Neuronal stem cell (in vitro differentiated cells): ENCODE measurements around the gene PNLIP.

ENCODE experiments used
- DNase-seq: peaks from one replicate; pipeline ENCODE4 v3.0.0-alpha.2; 2013; ENCODE audit warnings: low spot score
- H2AFZ ChIP-seq: one replicate; pipeline ENCODE4 v1.6.1; 2013; ENCODE audit warnings: mild to moderate bottlenecking, low read length, inconsistent platforms
- H2AK5ac ChIP-seq: 2 replicates; pipeline ENCODE4 v1.6.1; 2013; ENCODE audit warnings: low read depth, mild to moderate bottlenecking, inconsistent platforms, low read length, moderate library complexity, mixed read lengths
- H2BK120ac ChIP-seq: 2 replicates; pipeline ENCODE4 v1.6.1; 2013; ENCODE audit warnings: low read depth, mild to moderate bottlenecking, inconsistent platforms, low read length, moderate library complexity, mixed read lengths
- H2BK12ac ChIP-seq: one replicate; pipeline ENCODE4 v1.6.1; 2013; ENCODE audit warnings: low read length, inconsistent platforms
- H2BK15ac ChIP-seq: 2 replicates; pipeline ENCODE4 v1.6.1; 2013; ENCODE audit warnings: mild to moderate bottlenecking, low read length, inconsistent platforms, mixed read lengths
- H2BK5ac ChIP-seq: one replicate; pipeline ENCODE4 v1.6.1; 2013; ENCODE audit warnings: inconsistent platforms, mild to moderate bottlenecking, low read length, moderate library complexity
- H3K14ac ChIP-seq: one replicate; pipeline ENCODE4 v1.6.1; 2013; ENCODE audit warnings: low read length, inconsistent platforms
- H3K18ac ChIP-seq: 2 replicates; pipeline ENCODE4 v1.6.1; 2013; ENCODE audit warnings: low read length, inconsistent platforms
- H3K23ac ChIP-seq: 2 replicates; pipeline ENCODE4 v1.6.1; 2013; ENCODE audit warnings: low read depth, mild to moderate bottlenecking, mixed read lengths, low read length, inconsistent platforms; ENCODE audit not compliant: poor library complexity
- H3K27ac ChIP-seq: replicated peaks from 3 replicates; pipeline ENCODE4 v1.5.1; 2013; ENCODE audit warnings: low read length, inconsistent platforms
- H3K27me3 ChIP-seq, 3 experiments: 2 replicates each; pipeline ENCODE4 v1.6.1; 2013; ENCODE audit warnings: low read length in 3 of 3, mild to moderate bottlenecking in 2 of 3, inconsistent platforms in 1 of 3, low read depth in 1 of 3, mixed read lengths in 1 of 3, moderate library complexity in 1 of 3; ENCODE audit not compliant: control insufficient read depth in 3 of 3, insufficient read depth in 3 of 3
- H3K36me3 ChIP-seq, 2 donors: replicated peaks in 1 of 2; 2 replicates each; pipeline ENCODE4 v1.6.1; 2013; ENCODE audit warnings: low read length in 2 of 2; ENCODE audit not compliant: control insufficient read depth in 2 of 2, insufficient read depth in 2 of 2
- H3K4ac ChIP-seq: 2 replicates; pipeline ENCODE4 v1.6.1; 2013; ENCODE audit warnings: inconsistent platforms, mild to moderate bottlenecking, low read length, moderate library complexity
- H3K4me1 ChIP-seq, 2 donors: 1 replicate in 1 of 2; 2 replicates in 1 of 2; pipeline ENCODE4 v1.6.1; 2013; ENCODE audit warnings: low read length in 2 of 2, low read depth in 1 of 2; ENCODE audit not compliant: control insufficient read depth in 2 of 2, insufficient read depth in 1 of 2
- H3K4me2 ChIP-seq: one replicate; pipeline ENCODE4 v1.6.1; 2013; ENCODE audit warnings: mild to moderate bottlenecking, low read length, inconsistent platforms; ENCODE audit not compliant: insufficient read depth, poor library complexity, severe bottlenecking
- H3K4me3 ChIP-seq, 2 donors: 2 replicates each; pipeline ENCODE4 v1.5.1; 2013; ENCODE audit warnings: low read length in 2 of 2, mild to moderate bottlenecking in 2 of 2, inconsistent platforms in 1 of 2, moderate library complexity in 1 of 2
- H3K79me1 ChIP-seq: one replicate; pipeline ENCODE4 v1.6.1; 2013; ENCODE audit warnings: low read depth, mild to moderate bottlenecking, inconsistent platforms, low read length, moderate library complexity
- H3K9ac ChIP-seq: one replicate; pipeline ENCODE4 v1.6.1; 2013; ENCODE audit warnings: mild to moderate bottlenecking, low read depth, low read length, inconsistent platforms; ENCODE audit not compliant: poor library complexity
- H3K9me3 ChIP-seq, 2 donors: replicated peaks in 1 of 2; 2 replicates each; pipeline versions ENCODE3 to v1.6.1; 2013; ENCODE audit warnings: low read length in 2 of 2, mild to moderate bottlenecking in 2 of 2, inconsistent platforms in 1 of 2, low read depth in 1 of 2, mixed read lengths in 1 of 2, moderate library complexity in 1 of 2; ENCODE audit not compliant: control insufficient read depth in 2 of 2, insufficient read depth in 1 of 2
- H4K8ac ChIP-seq: one replicate; pipeline ENCODE4 v1.6.1; 2013; ENCODE audit warnings: low read depth, mild to moderate bottlenecking, inconsistent platforms, low read length, moderate library complexity
- H4K91ac ChIP-seq: one replicate; pipeline ENCODE4 v1.6.1; 2013; ENCODE audit warnings: low read length, low read depth, mild to moderate bottlenecking, inconsistent platforms; ENCODE audit not compliant: poor library complexity
- WGBS, 2 donors: extraction: QIAGEN DNeasy Blood & Tissue Kit; methylation state at CpG; one replicate each; pipeline ENCODE4 v1.1.7; 2013; ENCODE audit warnings: missing lambda C conversion rate in 2 of 2, mixed read lengths in 1 of 2; ENCODE audit not compliant: insufficient read length in 2 of 2, insufficient replicate concordance in 1 of 2; ENCODE audit errors: extremely low coverage in 2 of 2; 5-methylcytosine and 5-hydroxymethylcytosine counted together

PNLIP gene

GRCh38 chr10:116588995-116589394 lies 43.3 kb downstream of the PNLIP start:
- no CpG with 5 or more reads among the region's 2 CpGs for WGBS, 2 donors
- Histone ChIP-seq H3K23ac (no peak overlapping the region), H2BK12ac (no peak overlapping the region), H2BK5ac (no peak overlapping the region), H3K4ac (no peak overlapping the region), H3K27ac (no peak overlapping the region), H2BK15ac (no peak overlapping the region), H3K9me3 (no peaks in the 10 kb centered on the region), H3K36me3 (no peaks in the 10 kb centered on the region), H3K14ac (no peak overlapping the region), H3K27me3 (no peaks in the 10 kb centered on the region), H3K79me1 (no peaks in the 10 kb centered on the region), H2BK120ac (no peak overlapping the region), H3K18ac (no peak overlapping the region), H3K4me2 (no peak overlapping the region), H4K8ac (no peak overlapping the region), H3K9ac (no peak overlapping the region), H4K91ac (no peak overlapping the region), H3K4me3 (no peak overlapping the region), H3K4me1 (no peaks in the 10 kb centered on the region), H2AFZ (no peak overlapping the region), H2AK5ac (no peak overlapping the region)
- DNase-seq = no peak

GRCh38 chr10:116589926-116590325 lies 44.2 kb downstream of the PNLIP start:
- no peak overlapping the region for H3K9ac ChIP-seq
- no peak overlapping the region for H3K4ac ChIP-seq
- H2AFZ ChIP-seq = no peak overlapping the region
- no peak overlapping the region for H2BK120ac ChIP-seq
- DNase-seq = no peak
- H3K36me3 ChIP-seq = no peaks in the 10 kb centered on the region
- no peak overlapping the region for H2AK5ac ChIP-seq
- H3K4me2 ChIP-seq = no peak overlapping the region
- H2BK5ac ChIP-seq = no peak overlapping the region
- WGBS, 2 donors = no CpG with 5 or more reads among the region's 2 CpGs
- H3K79me1 ChIP-seq = no peaks in the 10 kb centered on the region
- H3K18ac ChIP-seq = no peak overlapping the region
- H3K9me3 ChIP-seq = no peaks in the 10 kb centered on the region
- no peak overlapping the region for H2BK12ac ChIP-seq
- H3K4me3 ChIP-seq = no peak overlapping the region
- no peak overlapping the region for H4K8ac ChIP-seq
- no peak overlapping the region for H3K23ac ChIP-seq
- no peaks in the 10 kb centered on the region for H3K27me3 ChIP-seq
- H3K14ac ChIP-seq = no peak overlapping the region
- H2BK15ac ChIP-seq = no peak overlapping the region
- H3K27ac ChIP-seq = no peak overlapping the region
- no peak overlapping the region for H4K91ac ChIP-seq
- H3K4me1 ChIP-seq = no peaks in the 10 kb centered on the region

- H3K27me3 ChIP-seq = no peaks in the 10 kb centered on the region
- H3K27ac ChIP-seq = no peak within 1 kb of the TSS
- no peaks in the 10 kb centered on the region for H3K9me3 ChIP-seq
- no peak within 1 kb of the TSS for H2BK15ac ChIP-seq
- H3K14ac ChIP-seq = no peak within 1 kb of the TSS
- peak within 1 kb of the TSS; percentile 14 for H2BK5ac ChIP-seq
- no peak within 1 kb of the TSS for H3K4me2 ChIP-seq
- no CpG with 5 or more reads among the region's 9 CpGs for WGBS, 2 donors
- H2AK5ac ChIP-seq = no peak within 1 kb of the TSS
- no peaks in the 10 kb centered on the region for H3K4me1 ChIP-seq
- no peak within 1 kb of the TSS for H2BK120ac ChIP-seq
- H3K79me1 ChIP-seq = no peaks in the 10 kb centered on the region
- peak within 1 kb of the TSS; percentile 15 for H3K18ac ChIP-seq
- no peak within 1 kb of the TSS for H3K23ac ChIP-seq
- no peak within 1 kb of the TSS for H3K9ac ChIP-seq
- H3K36me3 ChIP-seq = no peaks in the 10 kb centered on the region
- no peak within 1 kb of the TSS for H3K4ac ChIP-seq
- no peak within 1 kb of the TSS for H4K8ac ChIP-seq
- no peak within 1 kb of the TSS for H2BK12ac ChIP-seq
- H3K4me3 ChIP-seq = no peak within 1 kb of the TSS
- H2AFZ ChIP-seq = no peak within 1 kb of the TSS
- DNase-seq = no peak
- no peak within 1 kb of the TSS for H4K91ac ChIP-seq
These were observed 45.1 kb downstream of the PNLIP start, which contains the start of gene PNLIPRP1 for GRCh38 chr10:116590590-116591444. Gene PNLIPRP1, plus strand, starts transcription at chr10:116590959. Its CDS starts 171 bp downstream, at chr10:116591130.

- Histone ChIP-seq H3K4ac (no peak overlapping the region), H3K9me3 (no peaks in the 10 kb centered on the region), H3K27me3 (no peaks in the 10 kb centered on the region), H3K27ac (no peak overlapping the region), H2AK5ac (no peak overlapping the region), H2BK12ac (no peak overlapping the region), H3K4me3 (no peak overlapping the region), H3K4me2 (no peak overlapping the region), H4K91ac (no peak overlapping the region), H3K4me1 (no peaks in the 10 kb centered on the region), H3K36me3 (no peaks in the 10 kb centered on the region), H2BK120ac (no peak overlapping the region), H4K8ac (no peak overlapping the region), H2BK5ac (no peak overlapping the region), H2BK15ac (no peak overlapping the region), H2AFZ (no peak overlapping the region), H3K9ac (no peak overlapping the region), H3K14ac (no peak overlapping the region), H3K23ac (no peak overlapping the region), H3K79me1 (no peaks in the 10 kb centered on the region), H3K18ac (no peak overlapping the region)
- WGBS, 2 donors = no CpG with 5 or more reads among the region's 5 CpGs
- no peak for DNase-seq
These were observed 47.5 kb downstream of the PNLIP start for GRCh38 chr10:116593139-116593740.
